ENCODE results near the gene ADGRF5. TPM values are rescaled to one million over a fixed set of nuclear protein-coding genes. Genes with fewer than 3 reads are reported as not detected.
A peak's percentile ranks its signal among the peaks of the same experiment; 100 is the strongest.

ADGRF5 gene
- total RNA-seq, 1 donor from 2014 or later = 283 TPM

DNA sequence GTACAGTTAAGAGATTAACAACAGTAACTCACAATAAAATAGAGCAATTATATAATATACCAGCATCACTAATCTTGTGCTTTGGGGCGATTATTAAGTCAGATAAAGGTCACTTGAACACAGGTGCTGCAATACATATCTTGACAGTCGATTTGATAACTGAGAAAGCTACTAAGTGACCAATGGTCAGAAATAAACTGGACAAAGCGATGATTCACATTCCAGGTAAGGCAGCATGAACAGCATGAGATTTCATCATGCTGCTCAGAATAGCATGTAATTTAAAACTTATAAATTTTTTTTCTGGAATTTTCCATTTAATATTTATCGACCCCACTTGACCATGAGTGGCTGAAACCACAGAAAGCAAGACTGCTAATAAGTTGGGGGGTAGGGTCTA is 15.9 kb upstream of the ADGRF5 start:
- TF ChIP-seq CTCF (IDR thresholded peaks at IDR 0.05) = no peak
- Histone ChIP-seq H3K9me3 (no peaks in the 10 kb centered on the region), H3K27ac (no peak overlapping the region), H3K4me1 (peaks cover 60% of the 10 kb centered on the region), H3K36me3 (no peaks in the 10 kb centered on the region), H3K27me3 (no peaks in the 10 kb centered on the region), H3K4me3 (no peak overlapping the region)
- intact Hi-C loops (cut with DNase I) = no loop called here
- DNase-seq = no peak
- no peak for ATAC-seq

DNA sequence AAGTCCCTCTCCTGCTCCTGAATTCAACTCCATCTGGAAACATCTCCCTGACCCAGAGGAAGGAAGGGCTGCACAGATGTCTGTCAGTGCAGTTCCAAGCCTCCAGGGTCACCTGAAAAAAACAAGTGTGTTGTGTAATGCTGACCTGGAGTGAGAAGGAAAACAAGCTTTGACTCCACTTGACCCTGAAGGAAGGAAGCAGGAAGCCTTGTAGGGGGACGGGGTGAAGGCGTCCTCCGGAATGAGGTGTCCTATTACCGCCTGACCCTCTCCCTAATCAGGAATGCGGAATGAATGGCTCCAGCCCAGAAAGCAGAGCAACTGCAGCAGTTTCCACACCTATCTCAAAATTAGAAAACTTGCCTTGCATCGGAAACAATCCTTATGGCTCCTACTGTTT is 13.9 kb upstream of the ADGRF5 start:
- Histone ChIP-seq H3K4me1 (peaks cover 56% of the 10 kb centered on the region), H3K27me3 (no peaks in the 10 kb centered on the region), H3K36me3 (no peaks in the 10 kb centered on the region), H3K4me3 (no peak overlapping the region), H3K9me3 (no peaks in the 10 kb centered on the region), H3K27ac (peak overlapping the region; percentile 48)
- DNase-seq = no peak
- intact Hi-C loops (cut with DNase I) = no loop called here
- ATAC-seq = peak; percentile 88
- no peak for TF ChIP-seq CTCF (IDR thresholded peaks at IDR 0.05)

DNA sequence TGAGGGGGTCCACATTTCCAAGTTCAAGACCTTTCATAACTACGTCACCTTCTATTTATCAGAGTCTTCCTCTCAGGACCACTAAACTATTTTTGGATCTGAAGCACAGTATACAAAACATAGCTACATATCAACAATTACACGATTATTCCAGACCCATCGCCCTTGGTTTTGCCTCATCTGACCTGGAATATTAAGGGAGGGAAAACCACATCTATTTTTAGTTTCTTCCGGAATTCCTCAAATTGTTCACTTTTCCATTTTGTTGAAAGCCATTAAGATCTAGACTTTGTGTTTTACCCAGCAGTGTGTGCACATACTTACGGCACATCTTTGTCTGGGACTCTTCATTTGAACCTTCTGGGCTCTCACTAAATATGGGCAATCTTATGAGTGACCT is 12.0 kb upstream of the ADGRF5 start:
- intact Hi-C loops (cut with DNase I) = no loop called here
- H3K27ac ChIP-seq = peak overlapping the region; percentile 56
- no peaks in the 10 kb centered on the region for H3K9me3 ChIP-seq
- H3K4me1 ChIP-seq = peaks cover 51% of the 10 kb centered on the region
- no peak overlapping the region for H3K4me3 ChIP-seq
- no peak for TF ChIP-seq CTCF (IDR thresholded peaks at IDR 0.05)
- H3K36me3 ChIP-seq = no peaks in the 10 kb centered on the region
- H3K27me3 ChIP-seq = no peaks in the 10 kb centered on the region
- ATAC-seq (no peak), DNase-seq (no peak)

GRCh38 chr6:46932526-46933319 is 11.0 kb upstream of the ADGRF5 start:
- intact Hi-C loops (cut with DNase I) = no loop called here
- H3K4me1 ChIP-seq = peaks cover 51% of the 10 kb centered on the region
- TF ChIP-seq CTCF (IDR thresholded peaks at IDR 0.05) = no peak
- ATAC-seq (peak; percentile 38), DNase-seq (no peak)
- no peak overlapping the region for H3K4me3 ChIP-seq
- no peaks in the 10 kb centered on the region for H3K36me3 ChIP-seq
- peak overlapping the region; percentile 56 for H3K27ac ChIP-seq
- no peaks in the 10 kb centered on the region for H3K27me3 ChIP-seq
- H3K9me3 ChIP-seq = no peaks in the 10 kb centered on the region

GRCh38 chr6:46931416-46931815 is 9.7 kb upstream of the ADGRF5 start:
- peaks cover 54% of the 10 kb centered on the region for H3K4me1 ChIP-seq
- intact Hi-C loops (cut with DNase I) = no loop called here
- H3K36me3 ChIP-seq = no peaks in the 10 kb centered on the region
- TF ChIP-seq CTCF (IDR thresholded peaks at IDR 0.05) = no peak
- DNase-seq (no peak), ATAC-seq (no peak)
- H3K9me3 ChIP-seq = no peaks in the 10 kb centered on the region
- no peak overlapping the region for H3K4me3 ChIP-seq
- no peaks in the 10 kb centered on the region for H3K27me3 ChIP-seq
- no peak overlapping the region for H3K27ac ChIP-seq

All from upper lobe of right lung (tissue), 1 donor.